ENCODE measurements around the gene HFM1.
A peak's percentile ranks its signal among the peaks of the same experiment; 100 is the strongest.
"Not testable (repeated sequence)": the region's sequence is repeated elsewhere in the genome, so short reads cannot be mapped to it uniquely, and the experiment has no call there.

The HFM1 gene

GRCh38 chr1:91404151-91405012, at the start of gene HFM1:
Gene HFM1 (minus strand): TSS chr1:91404837. CDS start chr1:91401082, 3,755 bp downstream.
- DNase-seq: peak; percentile 87

GRCh38 chr1:91454136-91454535, 49.5 kb upstream of the HFM1 start:
- DNase-seq: no peak

GRCh38 chr1:91450260-91450659, 45.6 kb upstream of the HFM1 start:
- no peak for DNase-seq

GRCh38 chr1:91447782-91448181, 43.1 kb upstream of the HFM1 start:
- DNase-seq: not testable (repeated sequence)

- DNase-seq: not testable (repeated sequence)
Observed at GRCh38 chr1:91441980-91442379, 37.3 kb upstream of the HFM1 start.

- DNase-seq: no peak
Observed at GRCh38 chr1:91440847-91441246, 36.2 kb upstream of the HFM1 start.

- no peak for DNase-seq
Observed at GRCh38 chr1:91439016-91439415, 34.4 kb upstream of the HFM1 start.

- DNase-seq: peak; percentile 47
Observed at GRCh38 chr1:91428182-91428798, 23.7 kb upstream of the HFM1 start.

GRCh38 chr1:91427741-91428140, 23.1 kb upstream of the HFM1 start:
- peak; percentile 71 for DNase-seq

GRCh38 chr1:91422523-91422922, 17.9 kb upstream of the HFM1 start:
- not testable (repeated sequence) for DNase-seq

- no peak for DNase-seq
Observed at GRCh38 chr1:91412371-91412770, 7.7 kb upstream of the HFM1 start.

GRCh38 chr1:91406773-91407389, 2.2 kb upstream of the HFM1 start:
- DNase-seq: no peak

- peak; percentile 45 for DNase-seq
Observed at GRCh38 chr1:91402023-91402422, 2.6 kb downstream of the HFM1 start.

- DNase-seq: no peak
Observed at GRCh38 chr1:91400133-91400725, 4.4 kb downstream of the HFM1 start.

- no peak for DNase-seq
Observed at GRCh38 chr1:91398291-91398690, 6.3 kb downstream of the HFM1 start.

- no peak for DNase-seq
Observed at GRCh38 chr1:91397605-91398004, 7.0 kb downstream of the HFM1 start.

- DNase-seq: no peak
Observed at GRCh38 chr1:91393042-91393441, 11.6 kb downstream of the HFM1 start.

- no peak for DNase-seq
Observed at GRCh38 chr1:91386109-91386508, 18.5 kb downstream of the HFM1 start.

- no peak for DNase-seq
Observed at GRCh38 chr1:91383456-91383855, 21.2 kb downstream of the HFM1 start.

GRCh38 chr1:91381844-91382243, 22.8 kb downstream of the HFM1 start:
- DNase-seq: no peak

- no peak for DNase-seq
Observed at GRCh38 chr1:91374086-91374485, 30.6 kb downstream of the HFM1 start.

- DNase-seq: not testable (repeated sequence)
Observed at GRCh38 chr1:91372230-91372629, 32.4 kb downstream of the HFM1 start.

- DNase-seq: no peak
Observed at GRCh38 chr1:91349524-91349923, 55.1 kb downstream of the HFM1 start.

GRCh38 chr1:91346824-91347223, 57.8 kb downstream of the HFM1 start:
- no peak for DNase-seq

Measured in NCI-H345 (cell line).